WTC11 (cell line): ENCODE measurements around the gene UEVLD. TPM values are rescaled to one million over a fixed set of nuclear protein-coding genes. Genes with fewer than 3 reads are reported as not detected.

Experiments
- ATAC-seq: fragments of 200-7000 bp; cut with Tn5 transposase; 2 replicates; pipeline ENCODE4 v1.10.0; 2021; ENCODE audit warnings: mild to moderate bottlenecking, moderate library complexity
- CTCF ChIA-PET: fragments of 300-600 bp; sonication (Branson Sonifier 250); formaldehyde crosslinking; loops from one replicate; lab custom pipeline; 2021; ENCODE audit warnings: antibody characterized with exemption; lab: Charles Lee
- POLR2A ChIA-PET: fragments of 350-600 bp; sonication (Branson Sonifier 250); formaldehyde crosslinking; loops from one replicate; lab custom pipeline; 2021; ENCODE audit warnings: antibody characterized with exemption; lab: Charles Lee
- DNase-seq: peaks from one replicate; pipeline ENCODE4 v3.0.0; 2021; ENCODE audit warnings: low spot score
- H3K27ac Mint-ChIP-seq: 2 replicates; pipeline ENCODE4 v1.8.0; 2021; ENCODE audit warnings: mixed read lengths
- H3K27me3 Mint-ChIP-seq: 2 replicates; pipeline ENCODE4 v1.8.0; 2021; ENCODE audit warnings: low read depth, mild to moderate bottlenecking, moderate library complexity, mixed read lengths
- H3K36me3 Mint-ChIP-seq: 2 replicates; pipeline ENCODE4 v1.8.0; 2021; ENCODE audit warnings: mixed read lengths
- H3K4me1 Mint-ChIP-seq: 2 replicates; pipeline ENCODE4 v1.8.0; 2022; ENCODE audit warnings: mixed read lengths
- H3K4me3 Mint-ChIP-seq: 2 replicates; pipeline ENCODE4 v1.8.0; 2021; ENCODE audit warnings: mild to moderate bottlenecking, moderate library complexity, mixed read lengths
- H3K9me3 Mint-ChIP-seq: 2 replicates; pipeline ENCODE4 v1.8.0; 2021; ENCODE audit warnings: mixed read lengths
- AFF4 ChIP-seq: sonication (generic); formaldehyde crosslinking; IDR thresholded peaks from 2 replicates; pipeline ENCODE4 v1.8.1; 2023; ENCODE audit warnings: mild to moderate bottlenecking, missing genetic modification reagents, borderline replicate concordance
- AR ChIP-seq: fragments of 250-450 bp; sonication (Bioruptor Pico); IDR thresholded peaks from 2 replicates; pipeline ENCODE4 v1.9.0; 2021; ENCODE audit warnings: mild to moderate bottlenecking
- ATF2 ChIP-seq: sonication (generic); formaldehyde crosslinking; IDR thresholded peaks from 2 replicates; pipeline ENCODE4 v1.8.1; 2022; ENCODE audit warnings: low read depth, missing genetic modification reagents, borderline replicate concordance
- ESRRA ChIP-seq: sonication (generic); formaldehyde crosslinking; IDR thresholded peaks from 2 replicates; pipeline ENCODE4 v1.8.1; 2022; ENCODE audit warnings: mild to moderate bottlenecking, missing genetic modification reagents, borderline replicate concordance
- HMGA2 ChIP-seq: fragments of 250-450 bp; sonication (Bioruptor Pico); IDR thresholded peaks from 2 replicates; pipeline ENCODE4 v1.4.0; 2021; ENCODE audit warnings: mild to moderate bottlenecking, moderate library complexity
- HMGXB4 ChIP-seq: sonication (generic); formaldehyde crosslinking; IDR thresholded peaks from 2 replicates; pipeline ENCODE4 v1.8.1; 2023; ENCODE audit warnings: mild to moderate bottlenecking, moderate library complexity, missing genetic modification reagents
- MAX ChIP-seq: sonication (generic); formaldehyde crosslinking; IDR thresholded peaks from 2 replicates; pipeline ENCODE4 v1.8.0; 2022; ENCODE audit warnings: mild to moderate bottlenecking, missing genetic modification reagents
- NR2C2 ChIP-seq: sonication (generic); formaldehyde crosslinking; IDR thresholded peaks from 2 replicates; pipeline ENCODE4 v1.8.0; 2022; ENCODE audit warnings: mild to moderate bottlenecking, missing genetic modification reagents
- OVOL2 ChIP-seq: fragments of 250-450 bp; sonication (Bioruptor Pico); IDR thresholded peaks from 2 replicates; pipeline ENCODE4 v1.9.0; 2021; ENCODE audit warnings: mild to moderate bottlenecking, borderline replicate concordance
- PRRX2 ChIP-seq: fragments of 250-450 bp; sonication (Bioruptor Pico); IDR thresholded peaks from 2 replicates; pipeline ENCODE4 v1.8.0; 2021; ENCODE audit warnings: mild to moderate bottlenecking
- SMAD3 ChIP-seq: sonication (generic); formaldehyde crosslinking; IDR thresholded peaks from 2 replicates; pipeline ENCODE4 v1.8.0; 2022; ENCODE audit warnings: missing genetic modification reagents, mild to moderate bottlenecking, borderline replicate concordance
- SMAD4 ChIP-seq: sonication (generic); formaldehyde crosslinking; IDR thresholded peaks from 2 replicates; pipeline ENCODE4 v1.8.0; 2022; ENCODE audit warnings: mild to moderate bottlenecking, missing genetic modification reagents
- TEAD4 ChIP-seq: sonication (generic); formaldehyde crosslinking; IDR thresholded peaks from 2 replicates; pipeline ENCODE4 v1.8.0; 2022; ENCODE audit warnings: mild to moderate bottlenecking, missing genetic modification reagents
- USF1 ChIP-seq: sonication (generic); formaldehyde crosslinking; IDR thresholded peaks from 2 replicates; pipeline ENCODE4 v1.8.0; 2022; ENCODE audit warnings: mild to moderate bottlenecking, missing genetic modification reagents
- ZMAT4 ChIP-seq: fragments of 250-450 bp; sonication (Bioruptor Pico); IDR thresholded peaks from 2 replicates; pipeline ENCODE4 v1.9.0; 2021; ENCODE audit warnings: mild to moderate bottlenecking
- ZNF138 ChIP-seq: sonication (generic); formaldehyde crosslinking; conservative IDR thresholded peaks from 2 replicates; pipeline ENCODE4 v1.8.1; 2022; ENCODE audit warnings: mild to moderate bottlenecking, moderate library complexity, missing genetic modification reagents
- ZNF263 ChIP-seq: sonication (generic); formaldehyde crosslinking; IDR thresholded peaks from 2 replicates; pipeline ENCODE4 v1.8.1; 2022; ENCODE audit warnings: low read depth, mild to moderate bottlenecking, moderate library complexity, missing genetic modification reagents
- ZNF396 ChIP-seq: fragments of 250-450 bp; sonication (Bioruptor Pico); IDR thresholded peaks from 2 replicates; pipeline ENCODE4 v1.8.0; 2021; ENCODE audit warnings: mild to moderate bottlenecking, moderate library complexity, borderline replicate concordance
- total RNA-seq: library from RNA; stranded (reverse); gene quantifications from 3 replicates; pipeline ENCODE4 v1.2.3, GENCODE V29; 2021

The UEVLD gene
- total RNA-seq, 1 experiment from 2014 or later: 7.5 TPM

GRCh38 chr11:18567081-18567480 is 21.5 kb downstream of the UEVLD start:
- H3K4me3 Mint-ChIP-seq: no peak overlapping the region
- no peaks in the 10 kb centered on the region for H3K27me3 Mint-ChIP-seq
- no peaks in the 10 kb centered on the region for H3K36me3 Mint-ChIP-seq
- TF ChIP-seq ATF2 (CRISPR knock-in tag) (no peak), ESRRA (CRISPR knock-in tag) (no peak), AFF4 (CRISPR knock-in tag) (no peak), PRRX2 (CRISPR knock-in tag) (no peak), SMAD3 (CRISPR knock-in tag) (no peak), OVOL2 (CRISPR knock-in tag) (no peak), ZNF263 (CRISPR knock-in tag) (no peak), AR (CRISPR knock-in tag) (no peak), TEAD4 (no peak), ZNF138 (CRISPR knock-in tag) (no peak), NR2C2 (no peak)
- TF ChIP-seq, all 79 proteins: peak for 0
- ChIA-PET POLR2A (no interaction called here), CTCF (no interaction called here)
- Mint-ChIP-seq H3K9me3 (no peaks in the 10 kb centered on the region), H3K4me1 (peaks cover 3% of the 10 kb centered on the region; the same call in 1 of the 2 replicates), H3K27ac (no peak overlapping the region)
- ATAC-seq (no peak), DNase-seq (no peak)

GRCh38 chr11:18566406-18566805 is 22.1 kb downstream of the UEVLD start:
- ChIA-PET CTCF (no interaction called here), POLR2A (no interaction called here)
- ATAC-seq (no peak), DNase-seq (no peak)
- peaks cover 3% of the 10 kb centered on the region; the same call in 1 of the 2 replicates for H3K4me1 Mint-ChIP-seq
- no peaks in the 10 kb centered on the region for H3K9me3 Mint-ChIP-seq
- H3K27me3 Mint-ChIP-seq: no peaks in the 10 kb centered on the region
- no peak overlapping the region for H3K4me3 Mint-ChIP-seq
- TF ChIP-seq HMGXB4 (CRISPR knock-in tag): no peak
- TF ChIP-seq ZNF396 (CRISPR knock-in tag): no peak
- TF ChIP-seq HMGA2 (CRISPR knock-in tag): no peak
- no peak for TF ChIP-seq USF1 (CRISPR knock-in tag)
- TF ChIP-seq SMAD4 (CRISPR knock-in tag): no peak
- no peak for TF ChIP-seq ZMAT4 (CRISPR knock-in tag)
- no peak for TF ChIP-seq MAX (CRISPR knock-in tag)
- H3K27ac Mint-ChIP-seq: no peak overlapping the region
- H3K36me3 Mint-ChIP-seq: no peaks in the 10 kb centered on the region
